IgD-negative memory B cell (primary cell): Measurements from ENCODE around the gene SHB. TPM values are rescaled to one million over a fixed set of nuclear protein-coding genes. Genes with fewer than 3 reads are reported as not detected.

Experiments
- H3K27ac Mint-ChIP-seq, 3 donors: one replicate each; pipeline ENCODE4 v1.8.0; 2020 to 2022; ENCODE audit warnings: mild to moderate bottlenecking in 3 of 3, mixed read lengths in 3 of 3, moderate library complexity in 1 of 3
- H3K27me3 Mint-ChIP-seq: one replicate; pipeline ENCODE4 v1.8.0; 2021; ENCODE audit warnings: mixed read lengths
- H3K36me3 Mint-ChIP-seq: one replicate; pipeline ENCODE4 v1.8.0; 2020; ENCODE audit warnings: mild to moderate bottlenecking, mixed read lengths
- H3K4me1 Mint-ChIP-seq, 3 donors: one replicate each; pipeline ENCODE4 v1.8.0; 2020 to 2022; ENCODE audit warnings: mixed read lengths in 3 of 3, mild to moderate bottlenecking in 1 of 3
- H3K4me3 Mint-ChIP-seq, 4 donors: one replicate each; pipeline ENCODE4 v1.8.0; 2020 to 2022; ENCODE audit warnings: mild to moderate bottlenecking in 4 of 4, mixed read lengths in 4 of 4, moderate library complexity in 3 of 4
- H3K9me3 Mint-ChIP-seq, 3 donors: one replicate each; pipeline ENCODE4 v1.8.0; 2020 to 2021; ENCODE audit warnings: mixed read lengths in 3 of 3, mild to moderate bottlenecking in 1 of 3
- polyA plus RNA-seq: library from polyadenylated mRNA; unstranded; fragments of 300-500 nt; fragmentation: Illumina TruSeq; gene quantifications from one replicate; pipeline ENCODE4 v1.2.3, GENCODE V29; 2021

The SHB gene
- polyA plus RNA-seq, 1 donor from 2014 or later, result not detected

DNA sequence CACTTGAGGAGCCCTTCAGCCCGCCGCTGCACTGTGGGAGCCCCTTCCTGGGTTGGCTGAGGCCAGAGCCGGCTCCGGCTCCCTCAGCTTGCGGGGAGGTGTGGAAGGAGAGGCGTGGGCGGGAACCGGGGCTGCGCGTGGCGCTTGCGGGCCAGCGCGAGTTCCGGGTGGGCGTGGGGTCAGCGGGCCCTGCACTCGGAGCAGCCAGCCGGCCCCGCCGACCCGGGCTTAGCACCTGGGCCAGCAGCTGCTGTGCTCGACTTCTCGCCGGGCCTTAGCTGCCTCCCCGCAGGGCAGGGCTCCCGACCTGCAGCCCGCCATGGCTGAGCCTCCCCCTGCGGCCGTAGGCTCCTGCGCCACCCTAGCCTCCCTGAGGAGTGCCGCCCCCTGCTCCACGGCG lies 6.2 kb upstream of the SHB start:
- no peak overlapping the region for H3K4me3 Mint-ChIP-seq
- H3K36me3 Mint-ChIP-seq, result no peaks in the 10 kb centered on the region
- H3K27me3 Mint-ChIP-seq, result peaks cover 8% of the 10 kb centered on the region
- no peaks in the 10 kb centered on the region for H3K9me3 Mint-ChIP-seq
- H3K27ac Mint-ChIP-seq, result no peak overlapping the region
- H3K4me1 Mint-ChIP-seq, result peaks cover 0 to 1% (median 0%) of the 10 kb centered on the region in 3 donors

GRCh38 chr9:38074441-38074961 lies 5.5 kb upstream of the SHB start:
- H3K36me3 Mint-ChIP-seq, result no peaks in the 10 kb centered on the region

GRCh38 chr9:38073882-38074281 lies 4.9 kb upstream of the SHB start:
- Mint-ChIP-seq H3K36me3 (no peaks in the 10 kb centered on the region), H3K4me3 (no peak overlapping the region), H3K27me3 (peaks cover under 1% of the 10 kb centered on the region), H3K9me3 (no peaks in the 10 kb centered on the region), H3K4me1 (peaks cover 2 to 4% (median 3%) of the 10 kb centered on the region in 3 donors), H3K27ac (no peak overlapping the region)

More at GRCh38 chr9:38074441-38074961, 5.5 kb upstream of the SHB start:
- Mint-ChIP-seq H3K4me3 (no peak overlapping the region), H3K27ac (no peak overlapping the region), H3K27me3 (peaks cover 5% of the 10 kb centered on the region), H3K9me3 (no peaks in the 10 kb centered on the region), H3K4me1 (peaks cover 2 to 4% (median 3%) of the 10 kb centered on the region in 3 donors)

DNA sequence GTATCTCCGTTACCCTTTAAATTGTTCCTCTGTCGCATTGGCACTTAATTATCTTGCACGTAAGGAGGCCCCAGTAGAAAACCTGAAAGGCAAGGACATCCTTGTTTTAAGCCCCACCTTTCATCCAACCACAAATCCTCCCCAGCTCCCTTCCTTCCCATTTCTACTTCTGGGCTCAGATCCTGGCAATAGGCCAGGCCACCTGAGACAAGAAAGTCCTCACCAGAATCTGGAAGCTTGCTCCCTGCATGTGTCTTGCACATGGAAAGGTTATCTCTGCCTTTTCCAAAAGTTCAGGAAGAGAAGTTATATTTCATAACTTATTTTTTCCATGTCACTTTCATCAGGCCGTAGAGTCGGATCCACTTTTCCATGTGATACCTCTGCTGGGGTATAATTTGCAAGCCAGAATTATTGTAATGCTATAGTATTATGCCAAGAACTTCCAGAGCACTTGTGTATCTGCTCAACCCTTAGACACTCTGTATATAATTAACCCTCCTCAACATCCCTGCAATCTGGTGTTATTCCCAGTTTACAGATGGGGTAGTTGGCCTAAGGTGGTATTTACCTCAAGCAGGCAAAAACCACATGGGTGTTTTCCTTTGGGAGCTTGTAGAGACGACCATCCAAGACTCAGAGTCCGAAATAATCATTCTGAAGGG lies 2.6 kb upstream of the SHB start:
- Mint-ChIP-seq H3K36me3 (no peaks in the 10 kb centered on the region), H3K4me3 (peak overlapping the region in 1 of 4 donors; percentile 86), H3K27ac (peak overlapping the region in 1 of 3 donors; percentile 14), H3K9me3 (no peaks in the 10 kb centered on the region), H3K27me3 (peaks cover 10% of the 10 kb centered on the region), H3K4me1 (peaks cover 4 to 13% (median 9%) of the 10 kb centered on the region in 3 donors)

DNA sequence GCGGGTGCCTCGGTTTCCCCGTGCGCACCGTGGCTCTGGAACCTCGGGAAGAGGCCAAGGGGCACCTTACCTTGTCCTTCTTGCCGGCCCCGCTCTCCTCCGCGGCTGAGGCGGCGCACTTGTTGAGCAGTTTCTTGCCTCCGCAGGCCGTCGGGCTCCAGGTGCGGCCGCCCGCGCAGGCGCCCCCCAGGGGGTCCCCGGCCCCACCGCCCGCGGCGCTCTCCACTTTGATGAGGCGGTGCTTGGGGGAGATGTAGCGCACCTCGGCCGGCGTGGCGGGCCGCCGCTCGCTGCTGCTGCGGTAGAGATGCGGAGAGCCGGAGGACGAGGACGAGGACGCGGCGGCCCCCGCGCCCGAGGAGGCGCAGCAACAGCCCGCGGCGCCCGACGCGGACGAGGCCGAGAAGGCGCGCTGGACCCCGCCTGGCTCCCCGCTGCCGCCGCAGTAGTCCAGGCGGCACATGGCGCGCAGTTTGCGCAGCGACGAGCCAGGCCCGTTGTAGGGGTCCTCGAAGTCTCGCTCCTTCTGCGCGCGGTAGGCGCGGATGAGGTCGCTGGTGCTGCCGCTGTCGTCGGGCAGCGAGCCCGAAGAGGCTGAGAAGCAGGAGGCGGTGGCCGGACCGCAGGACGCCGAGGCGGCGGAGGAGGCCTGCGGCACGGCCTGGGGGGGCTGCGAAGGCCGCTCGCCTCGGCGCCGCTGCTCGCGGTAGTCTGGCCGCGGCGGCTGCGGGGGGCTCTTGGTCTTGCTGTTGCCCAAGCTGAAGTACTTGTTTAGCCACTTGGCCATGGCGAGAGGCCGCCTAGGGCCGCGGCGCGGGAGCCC lies 957 bp downstream of the SHB start:
- no peaks in the 10 kb centered on the region for H3K9me3 Mint-ChIP-seq
- peaks cover 4 to 13% (median 11%) of the 10 kb centered on the region in 3 donors for H3K4me1 Mint-ChIP-seq
- H3K36me3 Mint-ChIP-seq, result no peaks in the 10 kb centered on the region
- H3K4me3 Mint-ChIP-seq, result peak overlapping the region; percentile 80 to 93 (median 88)
- peaks cover 25% of the 10 kb centered on the region for H3K27me3 Mint-ChIP-seq
- H3K27ac Mint-ChIP-seq, result peak overlapping the region in 1 of 3 donors; percentile 31

DNA sequence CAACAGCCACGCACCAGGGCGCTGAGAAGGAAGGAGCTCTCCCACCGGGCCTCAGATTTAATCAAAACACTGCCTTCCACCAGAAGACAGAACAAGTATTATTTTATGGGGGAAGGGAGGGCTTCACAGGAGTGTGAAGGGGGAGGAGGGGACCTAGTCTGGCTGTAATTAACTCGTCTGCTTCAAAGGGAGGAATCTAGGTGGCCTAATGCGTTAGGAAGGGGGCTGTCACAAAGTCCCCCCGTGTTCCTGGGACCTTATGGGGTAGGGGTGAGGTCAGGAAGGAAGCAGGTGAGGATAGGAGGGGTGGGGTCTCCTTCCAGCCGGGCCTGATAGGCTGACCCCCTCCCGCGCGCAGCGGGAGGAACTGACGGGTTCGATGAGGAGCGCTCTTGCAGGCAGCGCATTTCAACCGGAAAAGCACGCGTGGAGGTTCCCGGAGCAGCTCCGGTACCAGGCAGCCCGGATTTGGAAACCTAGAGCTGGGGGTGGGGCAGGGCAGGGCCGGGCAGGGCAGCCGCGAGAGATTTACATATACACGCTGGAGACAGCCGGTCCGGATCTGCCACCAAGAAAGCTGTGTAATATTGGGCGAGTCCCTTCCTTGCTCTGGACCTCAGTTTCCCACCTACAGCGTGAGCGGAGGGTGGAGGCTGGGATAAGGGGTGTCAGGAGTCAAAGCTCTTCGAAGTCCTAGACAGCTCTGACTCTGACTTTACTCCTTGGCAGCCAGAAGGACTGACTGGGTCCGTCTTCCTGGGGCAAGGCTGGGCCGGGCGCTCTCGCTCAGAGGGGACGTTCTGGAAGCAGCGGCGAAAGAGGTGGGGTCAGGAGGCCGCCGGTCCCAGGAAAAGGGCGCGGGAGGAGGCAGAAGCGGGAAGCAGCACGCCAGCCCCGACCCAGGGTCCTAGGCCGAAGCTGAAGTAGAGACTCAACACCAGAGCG lies 1.8 kb downstream of the SHB start:
- H3K9me3 Mint-ChIP-seq, result no peaks in the 10 kb centered on the region
- H3K4me1 Mint-ChIP-seq, result peaks cover 4 to 13% (median 11%) of the 10 kb centered on the region in 3 donors
- peaks cover 26% of the 10 kb centered on the region for H3K27me3 Mint-ChIP-seq
- peak overlapping the region; percentile 80 to 93 (median 88) for H3K4me3 Mint-ChIP-seq
- no peaks in the 10 kb centered on the region for H3K36me3 Mint-ChIP-seq
- H3K27ac Mint-ChIP-seq, result peak overlapping the region in 2 of 3 donors; percentile 31 to 84

DNA sequence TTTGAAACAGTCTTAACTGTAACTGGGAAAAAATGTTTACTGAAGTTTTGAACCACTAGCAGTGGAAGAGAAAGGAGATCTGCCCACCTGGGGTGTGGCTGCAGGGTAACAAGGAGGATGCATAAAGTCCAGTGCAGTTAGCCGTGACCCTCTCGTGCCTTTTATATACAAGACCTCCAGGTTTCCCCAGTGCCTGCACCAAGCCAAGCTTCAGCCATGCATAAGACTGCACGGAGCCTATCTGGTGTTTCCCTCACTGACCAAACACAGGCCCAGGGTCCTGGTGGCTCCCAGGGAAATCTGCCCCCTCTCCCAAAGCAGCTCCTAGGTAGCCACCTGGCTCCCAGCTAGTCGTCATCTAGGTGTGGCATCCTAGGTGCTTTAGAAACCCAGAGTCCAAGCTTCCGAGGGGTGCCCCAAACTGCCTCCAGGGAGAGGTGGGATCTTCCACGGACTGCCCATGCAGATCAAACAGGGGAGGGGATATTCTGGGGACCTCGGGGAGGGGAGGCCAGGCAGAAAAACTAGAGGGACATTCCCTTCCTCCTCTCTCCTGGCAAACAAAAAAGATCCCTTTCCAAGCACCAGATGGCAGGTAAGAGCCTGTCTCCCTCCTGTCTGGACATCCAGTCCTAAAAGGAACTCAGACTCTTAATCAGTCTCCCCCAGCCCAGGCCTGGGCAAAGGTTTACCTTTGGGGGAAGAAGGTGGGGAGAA lies 2.7 kb downstream of the SHB start:
- H3K27me3 Mint-ChIP-seq, result peaks cover 26% of the 10 kb centered on the region
- peak overlapping the region; percentile 50 to 93 (median 88) for H3K4me3 Mint-ChIP-seq
- peaks cover 4 to 13% (median 11%) of the 10 kb centered on the region in 3 donors for H3K4me1 Mint-ChIP-seq
- peak overlapping the region in 1 of 3 donors; percentile 84 for H3K27ac Mint-ChIP-seq
- H3K9me3 Mint-ChIP-seq, result no peaks in the 10 kb centered on the region
- no peaks in the 10 kb centered on the region for H3K36me3 Mint-ChIP-seq

- Mint-ChIP-seq H3K9me3 (no peaks in the 10 kb centered on the region), H3K36me3 (no peaks in the 10 kb centered on the region), H3K27ac (no peak overlapping the region), H3K27me3 (peaks cover 26% of the 10 kb centered on the region), H3K4me1 (peaks cover 4 to 12% (median 11%) of the 10 kb centered on the region in 3 donors), H3K4me3 (peak overlapping the region in 2 of 4 donors; percentile 66 to 89)
Measured at GRCh38 chr9:38065369-38066075, 3.5 kb downstream of the SHB start.

GRCh38 chr9:38064842-38065368 lies 4.1 kb downstream of the SHB start:
- Mint-ChIP-seq H3K4me3 (peak overlapping the region in 1 of 4 donors; percentile 0), H3K4me1 (peaks cover 4 to 12% (median 11%) of the 10 kb centered on the region in 3 donors), H3K36me3 (no peaks in the 10 kb centered on the region), H3K27ac (no peak overlapping the region), H3K9me3 (no peaks in the 10 kb centered on the region), H3K27me3 (peaks cover 26% of the 10 kb centered on the region)

GRCh38 chr9:38063363-38063707 lies 5.7 kb downstream of the SHB start:
- Mint-ChIP-seq H3K36me3 (no peaks in the 10 kb centered on the region), H3K4me3 (no peak overlapping the region), H3K9me3 (no peaks in the 10 kb centered on the region), H3K4me1 (peaks cover 0 to 11% (median 9%) of the 10 kb centered on the region in 3 donors), H3K27ac (no peak overlapping the region), H3K27me3 (peaks cover 26% of the 10 kb centered on the region)

- Mint-ChIP-seq H3K4me3 (no peak overlapping the region), H3K27me3 (peaks cover 26% of the 10 kb centered on the region), H3K27ac (no peak overlapping the region), H3K4me1 (peaks cover 2 to 17% (median 10%) of the 10 kb centered on the region in 3 donors), H3K9me3 (no peaks in the 10 kb centered on the region), H3K36me3 (no peaks in the 10 kb centered on the region)
Measured at GRCh38 chr9:38062498-38063362, 6.3 kb downstream of the SHB start.

GRCh38 chr9:38062106-38062497 lies 6.9 kb downstream of the SHB start:
- H3K27me3 Mint-ChIP-seq, result peaks cover 23% of the 10 kb centered on the region
- no peaks in the 10 kb centered on the region for H3K9me3 Mint-ChIP-seq
- H3K36me3 Mint-ChIP-seq, result no peaks in the 10 kb centered on the region
- H3K4me1 Mint-ChIP-seq, result peaks cover 5 to 14% (median 11%) of the 10 kb centered on the region in 3 donors
- H3K4me3 Mint-ChIP-seq, result no peak overlapping the region
- no peak overlapping the region for H3K27ac Mint-ChIP-seq
